ENCODE data around the gene INO80B.
"Not testable (repeated sequence)": the region's sequence is repeated elsewhere in the genome, so short reads cannot be mapped to it uniquely, and the experiment has no call there.

- not testable (repeated sequence) for TF ChIP-seq CTCF (IDR thresholded peaks at IDR 0.05 in 8 of 11, conservative IDR thresholded peaks at IDR 0.05 in 3 of 11)
- TF ChIP-seq POLR2AphosphoS5 (IDR thresholded peaks at IDR 0.05), result peak; percentile 55 to 68 (median 55)
Measured at GRCh38 chr2:74459503-74460118, 4.7 kb downstream of the INO80B start.
